Omental fat pad (tissue), 4 donors: Measurements from ENCODE around the gene BHLHA15. TPM values are rescaled to one million over a fixed set of nuclear protein-coding genes. Genes with fewer than 3 reads are reported as not detected.

Experiments used
- ATAC-seq: fragments of 150-250 bp; one replicate; pipeline ENCODE4 v1.9.1; 2016; ENCODE audit warnings: mild to moderate bottlenecking, moderate library complexity; ENCODE audit not compliant: low FRiP score
- DNase-seq: peaks from one replicate; pipeline ENCODE4 v3.0.0-alpha.2; 2019; ENCODE audit warnings: low spot score
- CTCF ChIP-seq, 3 donors: fragments of 450-650 bp; IDR thresholded peaks; one replicate each; pipeline ENCODE4 v1.5.1; 2016 to 2017; ENCODE audit warnings: antibody characterized with exemption in 3 of 3, mild to moderate bottlenecking in 3 of 3, moderate library complexity in 2 of 3
- total RNA-seq, 4 donors: library from RNA; depleted of rRNA; stranded (reverse); fragments of >200 nt; gene quantifications; one replicate each; pipeline ENCODE4 v1.1.0, GENCODE V29; 2016

BHLHA15 gene
- total RNA-seq, 4 donors from 2014 or later = 1.5 to 3.5 TPM; not detected in 2

- DNase-seq (no peak), ATAC-seq (no peak)
- TF ChIP-seq CTCF (IDR thresholded peaks at IDR 0.05) = no peak
Measured at GRCh38 chr7:98250789-98251188, 39.5 kb downstream of the BHLHA15 start.

GRCh38 chr7:98251231-98251600 is 40.0 kb downstream of the BHLHA15 start:
- ATAC-seq = no peak
- no peak for TF ChIP-seq CTCF (IDR thresholded peaks at IDR 0.05)
- DNase-seq = no peak

- peak; percentile 99 for ATAC-seq
- peak; percentile 66 for DNase-seq
- no peak for TF ChIP-seq CTCF (IDR thresholded peaks at IDR 0.05)
Measured at GRCh38 chr7:98251601-98252424, 40.6 kb downstream of the BHLHA15 start, which contains the start of gene TECPR1. TECPR1 (minus strand) TSS chr7:98252232; CDS start chr7:98246146, 6,086 bp downstream.

DNA sequence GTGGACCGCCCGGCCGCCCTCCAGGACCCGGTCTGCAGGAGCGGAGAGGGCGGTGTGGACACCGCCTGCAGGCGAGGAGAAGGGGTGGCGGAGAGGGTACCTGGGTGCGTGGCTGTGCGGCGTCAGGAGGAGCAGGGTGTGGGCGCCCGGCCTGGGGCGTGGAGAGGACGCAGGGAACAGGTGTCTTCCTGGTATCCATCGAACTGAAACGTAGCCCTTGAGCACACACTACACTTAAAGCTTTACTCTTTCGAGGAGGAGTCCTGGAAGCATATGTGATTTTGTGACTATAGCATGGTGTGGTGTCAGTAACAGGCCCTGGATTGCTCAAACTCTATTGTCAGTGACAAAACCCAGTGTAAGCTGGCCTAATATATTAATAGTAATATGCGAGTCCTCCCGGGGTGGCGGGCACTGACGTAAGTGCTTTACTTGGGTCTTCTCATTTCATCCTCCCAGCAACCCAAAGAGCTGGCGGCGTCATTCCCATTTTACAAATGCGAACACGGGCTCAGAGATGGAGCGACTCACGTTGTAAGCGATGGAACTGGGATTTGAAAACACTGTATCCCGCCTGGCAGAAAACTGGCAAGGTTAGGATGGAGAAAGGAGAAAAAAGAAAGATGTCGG is 41.3 kb downstream of the BHLHA15 start:
- ATAC-seq (no peak), DNase-seq (no peak)
- TF ChIP-seq CTCF (IDR thresholded peaks at IDR 0.05) = no peak

- ATAC-seq (no peak), DNase-seq (no peak)
- TF ChIP-seq CTCF (IDR thresholded peaks at IDR 0.05) = no peak
Measured at GRCh38 chr7:98254516-98254915, 43.3 kb downstream of the BHLHA15 start.

- no peak for DNase-seq
- TF ChIP-seq CTCF (IDR thresholded peaks at IDR 0.05) = no peak
- ATAC-seq = no peak
Measured at GRCh38 chr7:98254951-98255610, 43.8 kb downstream of the BHLHA15 start.
